Left lung (tissue), 10 donors: ENCODE results near the gene CCDC127. TPM values are rescaled to one million over a fixed set of nuclear protein-coding genes. Genes with fewer than 3 reads are reported as not detected.
A peak's percentile ranks its signal among the peaks of the same experiment; 100 is the strongest.

Experiments used
- ATAC-seq: fragments of 200-7000 bp; cut with Tn5 transposase; one replicate; pipeline ENCODE4 v1.9.1; 2020; ENCODE audit warnings: moderate library complexity
- DNase-seq, 4 donors: peaks; one replicate each; pipeline ENCODE4 v3.0.0-alpha.2; 2013 to 2020
- H3K27ac ChIP-seq, 2 donors: fragments of 200-600 bp; sonication (generic) in 1 of 2; one replicate each; pipeline versions ENCODE4 v1.5.0 to v1.8.0; 2020 to 2021
- H3K27me3 ChIP-seq, 2 donors: fragments of 200-600 bp; sonication (generic) in 1 of 2; one replicate each; pipeline versions ENCODE4 v1.5.0 to v1.8.0; 2020 to 2021
- H3K36me3 ChIP-seq, 2 donors: fragments of 200-600 bp; sonication (generic) in 1 of 2; one replicate each; pipeline versions ENCODE4 v1.5.0 to v1.8.0; 2020 to 2021
- H3K4me1 ChIP-seq, 2 donors: fragments of 200-600 bp; one replicate each; pipeline ENCODE4 v1.8.0; 2021
- H3K4me3 ChIP-seq, 2 donors: fragments of 200-600 bp; sonication (generic) in 1 of 2; one replicate each; pipeline versions ENCODE4 v1.5.0 to v1.8.0; 2020 to 2021; ENCODE audit warnings: mild to moderate bottlenecking in 1 of 2
- H3K9me3 ChIP-seq, 2 donors: fragments of 200-600 bp; sonication (generic) in 1 of 2; one replicate each; pipeline versions ENCODE4 v1.5.0 to v1.8.0; 2020 to 2021
- CTCF ChIP-seq, 2 donors: fragments of 200-600 bp; sonication (generic) in 1 of 2; IDR thresholded peaks; one replicate each; pipeline versions ENCODE4 v1.5.0 to v1.8.0; 2021; ENCODE audit warnings: antibody characterized with exemption in 2 of 2
- intact Hi-C, 2 donors: fragments of 100-400 bp; cut with DNase I; formaldehyde crosslinking; loops; one replicate each; pipeline versions ENCODE4 v1.11.2 to v1.14.2; 2022
- polyA plus RNA-seq, 6 donors: library from polyadenylated mRNA; unstranded; fragments of 120-200 nt; gene quantifications; one replicate each; pipeline ENCODE4 v1.2.1, GENCODE V29; 2013; ENCODE audit not compliant: insufficient read length in 6 of 6
- total RNA-seq, 2 donors: library from RNA; stranded (reverse); fragmentation: NEBNext Ultra II Directional; extraction: Animal tissue kit (Norgen Biotek cat#: 25700); gene quantifications; one replicate each; pipeline ENCODE4 v1.2.1, GENCODE V29; 2021
- donor health status: DM: no; HTN: yes; CAD: no.
- donor health status: DM: no; HTN: no; CAD: no.

Gene CCDC127
- total and polyA plus RNA-seq, 8 donors: 5.2 to 17.0 (median 13.3) TPM

GRCh38 chr5:191949-192690, 25.8 kb downstream of the CCDC127 start:
- Histone ChIP-seq H3K27ac (no peak overlapping the region), H3K36me3 (no peaks in the 10 kb centered on the region), H3K9me3 (no peaks in the 10 kb centered on the region), H3K4me3 (no peak overlapping the region), H3K27me3 (peaks cover 4 to 40% of the 10 kb centered on the region in 2 donors), H3K4me1 (peaks cover 4 to 6% of the 10 kb centered on the region in 2 donors)
- no peak for ATAC-seq
- no peak for TF ChIP-seq CTCF (IDR thresholded peaks at IDR 0.05)
- intact Hi-C loops: no loop called here
- peak in 1 of 4 donors; percentile 75 for DNase-seq

GRCh38 chr5:191036-191948, 26.7 kb downstream of the CCDC127 start, which contains the start of gene LRRC14B:
TSS of gene LRRC14B (plus strand) at chr5:191495. CDS start at chr5:191539, 44 bp downstream.
- peak in 1 of 4 donors; percentile 77 for DNase-seq
- ATAC-seq: peak; percentile 29
- Histone ChIP-seq H3K4me3 (no peak within 1 kb of the TSS), H3K9me3 (no peaks in the 10 kb centered on the region), H3K36me3 (no peaks in the 10 kb centered on the region), H3K27ac (no peak within 1 kb of the TSS), H3K27me3 (peaks cover 4 to 40% of the 10 kb centered on the region in 2 donors), H3K4me1 (peaks cover 4 to 6% of the 10 kb centered on the region in 2 donors)
- intact Hi-C loops: no loop called here
- TF ChIP-seq CTCF (IDR thresholded peaks at IDR 0.05): no peak

- Histone ChIP-seq H3K4me1 (peaks cover 4 to 6% of the 10 kb centered on the region in 2 donors), H3K27me3 (peaks cover 4 to 40% of the 10 kb centered on the region in 2 donors)
These were observed 27.5 kb downstream of the CCDC127 start for GRCh38 chr5:190366-191035.

GRCh38 chr5:189976-190365, 28.0 kb downstream of the CCDC127 start:
- no peak for TF ChIP-seq CTCF (IDR thresholded peaks at IDR 0.05)
- no peak for ATAC-seq
- H3K4me1 ChIP-seq: peaks cover 4 to 6% of the 10 kb centered on the region in 2 donors
- no peaks in the 10 kb centered on the region for H3K9me3 ChIP-seq
- H3K27ac ChIP-seq: no peak overlapping the region
- DNase-seq: peak in 1 of 4 donors; percentile 71
- H3K36me3 ChIP-seq: no peaks in the 10 kb centered on the region
- intact Hi-C loops: no loop called here
- H3K4me3 ChIP-seq: no peak overlapping the region
- peaks cover 4 to 40% of the 10 kb centered on the region in 2 donors for H3K27me3 ChIP-seq

More at GRCh38 chr5:190366-191035, 27.5 kb downstream of the CCDC127 start:
- H3K27ac ChIP-seq: no peak overlapping the region
- DNase-seq: peak in 1 of 4 donors; percentile 73
- intact Hi-C loops: no loop called here
- TF ChIP-seq CTCF (IDR thresholded peaks at IDR 0.05): no peak
- no peak overlapping the region for H3K4me3 ChIP-seq
- no peak for ATAC-seq
- no peaks in the 10 kb centered on the region for H3K9me3 ChIP-seq
- no peaks in the 10 kb centered on the region for H3K36me3 ChIP-seq
